Spinal cord (tissue), 10 donors: ENCODE results near the gene AKR7A3. TPM values are rescaled to one million over a fixed set of nuclear protein-coding genes. Genes with fewer than 3 reads are reported as not detected.
A peak's percentile ranks its signal among the peaks of the same experiment; 100 is the strongest.
"Not testable (repeated sequence)": the region's sequence is repeated elsewhere in the genome, so short reads cannot be mapped to it uniquely, and the experiment has no call there.

Experiments used
- DNase-seq, 6 donors: peaks; one replicate each; pipeline versions ENCODE4 v3.0.0 to v3.0.0-alpha.2; 2013 to 2015; ENCODE audit warnings: low spot score in 6 of 6, low read depth in 4 of 6
- H3K27ac ChIP-seq: one replicate; pipeline ENCODE4 v1.5.1; 2013; ENCODE audit warnings: low read depth, low read length, control low read depth
- H3K27me3 ChIP-seq: one replicate; pipeline ENCODE4 v1.6.1; 2013; ENCODE audit warnings: low read length; ENCODE audit not compliant: control insufficient read depth, insufficient read depth
- H3K36me3 ChIP-seq: one replicate; pipeline ENCODE4 v1.6.1; 2013; ENCODE audit warnings: low read length; ENCODE audit not compliant: control insufficient read depth, insufficient read depth
- H3K4me1 ChIP-seq: one replicate; pipeline ENCODE4 v1.6.1; 2013; ENCODE audit warnings: low read length; ENCODE audit not compliant: control insufficient read depth, insufficient read depth
- H3K4me3 ChIP-seq: one replicate; pipeline ENCODE4 v1.5.1; 2013; ENCODE audit warnings: low read depth, low read length, control low read depth
- H3K9me3 ChIP-seq: one replicate; pipeline ENCODE4 v1.6.1; 2013; ENCODE audit warnings: low read length; ENCODE audit not compliant: control insufficient read depth, insufficient read depth
- WGBS: methylation state at CpG from one replicate; pipeline ENCODE4 v1.1.5; 2013; ENCODE audit warnings: missing lambda C conversion rate; ENCODE audit not compliant: insufficient coverage; 5-methylcytosine and 5-hydroxymethylcytosine counted together
- polyA plus RNA-seq, 2 donors: library from polyadenylated mRNA; unstranded; fragments of 120-200 nt; gene quantifications; one replicate each; pipeline ENCODE4 v1.2.1, GENCODE V29; 2013; ENCODE audit not compliant: insufficient read length in 2 of 2
- total RNA-seq, 2 donors: library from RNA; depleted of rRNA in 1 of 2; stranded (reverse); fragments of 120-200 nt in 1 of 2; fragments of >200 nt in 1 of 2; gene quantifications; one replicate each; pipeline versions ENCODE4 v1.2.3 to v1.2.4, GENCODE V29; 2013 to 2014
- donor health status: healthy.

The AKR7A3 gene
- total and polyA plus RNA-seq, 4 donors = 2.0 to 4.5 (median 3.4) TPM

- no peak overlapping the region for H3K27ac ChIP-seq
- H3K27me3 ChIP-seq = no peaks in the 10 kb centered on the region
- H3K4me1 ChIP-seq = no peaks in the 10 kb centered on the region
- 78% methylated on average over 2 of the region's 2 CpGs for WGBS
- DNase-seq = peak in 1 of 6 donors; percentile 70
- H3K36me3 ChIP-seq = peaks cover 35% of the 10 kb centered on the region
- peaks cover 3% of the 10 kb centered on the region for H3K9me3 ChIP-seq
- H3K4me3 ChIP-seq = no peak overlapping the region
These were observed 11.6 kb upstream of the AKR7A3 start for GRCh38 chr1:19300211-19300610.

- no CpG with 5 or more reads among the region's 2 CpGs for WGBS
- Histone ChIP-seq H3K36me3 (peaks cover 7% of the 10 kb centered on the region), H3K9me3 (peaks cover 16% of the 10 kb centered on the region), H3K27ac (no peak overlapping the region), H3K4me3 (no peak overlapping the region), H3K4me1 (no peaks in the 10 kb centered on the region), H3K27me3 (no peaks in the 10 kb centered on the region)
- DNase-seq = no peak
These were observed 6.1 kb upstream of the AKR7A3 start for GRCh38 chr1:19294638-19295037.

- no peak for DNase-seq
- 25% methylated on average over 1 of the region's 2 CpGs for WGBS
- Histone ChIP-seq H3K27me3 (peaks cover 3% of the 10 kb centered on the region), H3K27ac (no peak overlapping the region), H3K9me3 (peaks cover 7% of the 10 kb centered on the region), H3K4me1 (peaks cover 15% of the 10 kb centered on the region), H3K4me3 (peak overlapping the region; percentile 40), H3K36me3 (peaks cover 15% of the 10 kb centered on the region)
These were observed 674 bp upstream of the AKR7A3 start for GRCh38 chr1:19289244-19289643.

GRCh38 chr1:19287436-19288185, 959 bp downstream of the AKR7A3 start:
- no peak overlapping the region for H3K4me3 ChIP-seq

GRCh38 chr1:19285807-19286206, 2.8 kb downstream of the AKR7A3 start:
- not testable (repeated sequence) for H3K4me3 ChIP-seq, H3K9me3 ChIP-seq, H3K27me3 ChIP-seq, H3K27ac ChIP-seq, DNase-seq
- peaks cover 15% of the 10 kb centered on the region for H3K4me1 ChIP-seq
- peaks cover 34% of the 10 kb centered on the region for H3K36me3 ChIP-seq
- WGBS = 58% methylated on average over 3 of the region's 3 CpGs

More at GRCh38 chr1:19287436-19288185, 959 bp downstream of the AKR7A3 start:
- Histone ChIP-seq H3K36me3 (peaks cover 26% of the 10 kb centered on the region), H3K27me3 (peaks cover 3% of the 10 kb centered on the region), H3K27ac (no peak overlapping the region), H3K4me1 (peaks cover 15% of the 10 kb centered on the region), H3K9me3 (no peaks in the 10 kb centered on the region)
- WGBS = 91% methylated on average over 10 of the region's 13 CpGs
- no peak for DNase-seq

- not testable (repeated sequence) for H3K27me3 ChIP-seq, H3K27ac ChIP-seq, DNase-seq, H3K4me3 ChIP-seq, H3K9me3 ChIP-seq
- Histone ChIP-seq H3K4me1 (peaks cover 15% of the 10 kb centered on the region), H3K36me3 (peaks cover 34% of the 10 kb centered on the region)
- WGBS = 100% methylated on average over 2 of the region's 3 CpGs
These were observed 3.2 kb downstream of the AKR7A3 start for GRCh38 chr1:19285366-19285765.

GRCh38 chr1:19284881-19285280, 3.7 kb downstream of the AKR7A3 start:
- Histone ChIP-seq H3K9me3 (no peaks in the 10 kb centered on the region), H3K27ac (no peak overlapping the region), H3K4me1 (peaks cover 15% of the 10 kb centered on the region), H3K4me3 (no peak overlapping the region), H3K27me3 (peaks cover 3% of the 10 kb centered on the region), H3K36me3 (peaks cover 34% of the 10 kb centered on the region)
- 93% methylated on average over 3 of the region's 8 CpGs for WGBS
- DNase-seq = no peak

- Histone ChIP-seq H3K27me3 (no peaks in the 10 kb centered on the region), H3K9me3 (no peaks in the 10 kb centered on the region), H3K36me3 (peaks cover 34% of the 10 kb centered on the region), H3K4me1 (peaks cover 11% of the 10 kb centered on the region), H3K4me3 (no peak overlapping the region), H3K27ac (no peak overlapping the region)
- WGBS = 92% methylated on average over 9 of the region's 9 CpGs
- DNase-seq = no peak
These were observed 4.7 kb downstream of the AKR7A3 start for GRCh38 chr1:19283891-19284290.

- DNase-seq = no peak
- no peak overlapping the region for H3K4me3 ChIP-seq
- H3K4me1 ChIP-seq = peaks cover 3% of the 10 kb centered on the region
- no peaks in the 10 kb centered on the region for H3K9me3 ChIP-seq
- H3K36me3 ChIP-seq = peaks cover 15% of the 10 kb centered on the region
- H3K27ac ChIP-seq = no peak overlapping the region
- WGBS = 100% methylated on average over 3 of the region's 5 CpGs
- no peaks in the 10 kb centered on the region for H3K27me3 ChIP-seq
These were observed 13.9 kb downstream of the AKR7A3 start for GRCh38 chr1:19274636-19275035.

- H3K9me3 ChIP-seq, H3K27me3 ChIP-seq, DNase-seq, H3K4me3 ChIP-seq, H3K27ac ChIP-seq, H3K4me1 ChIP-seq: not testable (repeated sequence)
- peaks cover 21% of the 10 kb centered on the region for H3K36me3 ChIP-seq
- 24% methylated on average over 42 of the region's 66 CpGs for WGBS
These were observed 14.6 kb downstream of the AKR7A3 start for GRCh38 chr1:19273844-19274531.
